ENCODE measurements around the gene FEM1A. TPM values are rescaled to one million over a fixed set of nuclear protein-coding genes. Genes with fewer than 3 reads are reported as not detected.

The FEM1A gene
- total RNA-seq, 1 experiment from 2014 or later = 17.7 TPM

DNA sequence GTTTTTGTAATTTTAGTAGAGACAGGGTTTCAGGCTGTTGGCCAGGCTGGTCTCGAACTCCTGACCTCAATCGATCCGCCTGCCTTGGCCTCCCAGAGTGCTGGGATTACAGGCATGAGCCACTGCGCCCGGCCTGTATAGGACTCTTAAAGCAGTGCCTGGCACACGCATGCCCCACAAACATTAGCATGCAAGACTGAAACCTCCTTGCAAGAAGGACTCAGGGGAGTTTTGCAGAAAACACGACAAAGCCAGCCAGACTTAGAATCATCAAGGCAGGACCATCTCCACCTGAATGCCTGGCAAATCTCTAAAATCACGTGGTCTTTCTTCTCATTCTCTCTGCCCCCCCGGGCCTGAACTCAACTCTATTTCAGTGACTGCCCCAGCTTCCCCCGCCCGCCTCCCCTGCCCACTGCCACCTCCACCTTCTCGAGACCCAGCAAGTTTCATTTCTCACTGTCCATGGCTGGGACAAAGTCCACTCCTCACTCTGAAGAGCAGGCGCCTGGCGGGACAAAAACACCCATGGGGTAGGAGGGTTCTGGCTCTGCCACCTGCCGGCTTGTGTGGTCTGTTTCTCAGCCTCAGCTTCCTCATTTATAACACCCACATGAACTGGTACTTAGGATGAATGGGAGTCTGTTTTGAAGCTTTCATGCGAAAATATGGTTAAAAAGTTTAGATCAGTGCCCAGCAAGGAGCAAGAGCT is 37.6 kb downstream of the FEM1A start:
- Histone ChIP-seq H3K4me3 (replicated peaks in 1 of 2; ENCODE audit: low read depth in 1 of 2, low read length in 2 of 2) (no peak overlapping the region), H3K27me3 (ENCODE audit: insufficient read depth, low read length) (no peaks in the 10 kb centered on the region), H2AFZ (ENCODE audit: low read depth, low read length, poor library complexity, severe bottlenecking) (no peak overlapping the region), H3K36me3 (ENCODE audit: control insufficient read depth in 1 of 2, insufficient read depth in 2 of 2, low read length in 2 of 2) (no peaks in the 10 kb centered on the region; a peak in 1 of 4 replicates), H3K9me2 (ENCODE audit: insufficient read depth) (no peaks in the 10 kb centered on the region), H3K9ac (ENCODE audit: low read length) (no peak overlapping the region), H3K9me3 (ENCODE audit: control insufficient read depth in 1 of 2, insufficient read depth in 1 of 2, low read depth in 1 of 2, low read length in 2 of 2) (no peaks in the 10 kb centered on the region), H3K4me2 (ENCODE audit: low read length) (no peak overlapping the region), H3K79me2 (ENCODE audit: insufficient read depth, low read length) (peaks cover 78% of the 10 kb centered on the region), H3K4me1 (ENCODE audit: control insufficient read depth in 1 of 2, insufficient read depth in 2 of 2, low read length in 2 of 2) (peaks cover 9 to 26% of the 10 kb centered on the region in 2 experiments; a peak in 3 of 4 replicates), H4K20me1 (ENCODE audit: insufficient read depth) (no peaks in the 10 kb centered on the region), H3K27ac (ENCODE audit: low read depth, low read length) (no peak overlapping the region)
- TF ChIP-seq EGR1 (IDR thresholded peaks at IDR 0.05; ENCODE audit: low read depth) = no peak
- TF ChIP-seq EZH2phosphoT487 (IDR thresholded peaks at IDR 0.05; ENCODE audit: borderline replicate concordance) = no peak
- TF ChIP-seq, protein P1, sequence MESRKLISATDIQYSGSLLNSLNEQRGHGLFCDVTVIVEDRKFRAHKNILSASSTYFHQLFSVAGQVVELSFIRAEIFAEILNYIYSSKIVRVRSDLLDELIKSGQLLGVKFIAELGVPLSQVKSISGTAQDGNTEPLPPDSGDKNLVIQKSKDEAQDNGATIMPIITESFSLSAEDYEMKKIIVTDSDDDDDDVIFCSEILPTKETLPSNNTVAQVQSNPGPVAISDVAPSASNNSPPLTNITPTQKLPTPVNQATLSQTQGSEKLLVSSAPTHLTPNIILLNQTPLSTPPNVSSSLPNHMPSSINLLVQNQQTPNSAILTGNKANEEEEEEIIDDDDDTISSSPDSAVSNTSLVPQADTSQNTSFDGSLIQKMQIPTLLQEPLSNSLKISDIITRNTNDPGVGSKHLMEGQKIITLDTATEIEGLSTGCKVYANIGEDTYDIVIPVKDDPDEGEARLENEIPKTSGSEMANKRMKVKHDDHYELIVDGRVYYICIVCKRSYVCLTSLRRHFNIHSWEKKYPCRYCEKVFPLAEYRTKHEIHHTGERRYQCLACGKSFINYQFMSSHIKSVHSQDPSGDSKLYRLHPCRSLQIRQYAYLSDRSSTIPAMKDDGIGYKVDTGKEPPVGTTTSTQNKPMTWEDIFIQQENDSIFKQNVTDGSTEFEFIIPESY (IDR thresholded peaks at IDR 0.05; ENCODE audit: extremely low read depth, insufficient replicate concordance, low read length) = no peak
- TF ChIP-seq, protein P2, sequence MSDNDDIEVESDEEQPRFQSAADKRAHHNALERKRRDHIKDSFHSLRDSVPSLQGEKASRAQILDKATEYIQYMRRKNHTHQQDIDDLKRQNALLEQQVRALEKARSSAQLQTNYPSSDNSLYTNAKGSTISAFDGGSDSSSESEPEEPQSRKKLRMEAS (IDR thresholded peaks at IDR 0.05) = no peak
- no peak for TF ChIP-seq SIN3A (IDR thresholded peaks at IDR 0.05; ENCODE audit: low read depth)
- TF ChIP-seq POLR2A (IDR thresholded peaks at IDR 0.05; ENCODE audit: borderline replicate concordance, extremely low read depth, insufficient read depth, insufficient read length) = no peak
- TF ChIP-seq CEBPB (IDR thresholded peaks at IDR 0.05; ENCODE audit: low read depth) = no peak
- no peak for TF ChIP-seq SP1 (IDR thresholded peaks at IDR 0.05; ENCODE audit: low read depth)
- no peak for TF ChIP-seq JUND (IDR thresholded peaks at IDR 0.05)
- no peak for TF ChIP-seq ZFX (IDR thresholded peaks at IDR 0.05)
- no peak for TF ChIP-seq FOSL1 (IDR thresholded peaks at IDR 0.05; ENCODE audit: low read depth)
- no peak for TF ChIP-seq ZNF274 (IDR thresholded peaks at IDR 0.05; ENCODE audit: low read depth, low read length)
- TF ChIP-seq, protein P3, sequence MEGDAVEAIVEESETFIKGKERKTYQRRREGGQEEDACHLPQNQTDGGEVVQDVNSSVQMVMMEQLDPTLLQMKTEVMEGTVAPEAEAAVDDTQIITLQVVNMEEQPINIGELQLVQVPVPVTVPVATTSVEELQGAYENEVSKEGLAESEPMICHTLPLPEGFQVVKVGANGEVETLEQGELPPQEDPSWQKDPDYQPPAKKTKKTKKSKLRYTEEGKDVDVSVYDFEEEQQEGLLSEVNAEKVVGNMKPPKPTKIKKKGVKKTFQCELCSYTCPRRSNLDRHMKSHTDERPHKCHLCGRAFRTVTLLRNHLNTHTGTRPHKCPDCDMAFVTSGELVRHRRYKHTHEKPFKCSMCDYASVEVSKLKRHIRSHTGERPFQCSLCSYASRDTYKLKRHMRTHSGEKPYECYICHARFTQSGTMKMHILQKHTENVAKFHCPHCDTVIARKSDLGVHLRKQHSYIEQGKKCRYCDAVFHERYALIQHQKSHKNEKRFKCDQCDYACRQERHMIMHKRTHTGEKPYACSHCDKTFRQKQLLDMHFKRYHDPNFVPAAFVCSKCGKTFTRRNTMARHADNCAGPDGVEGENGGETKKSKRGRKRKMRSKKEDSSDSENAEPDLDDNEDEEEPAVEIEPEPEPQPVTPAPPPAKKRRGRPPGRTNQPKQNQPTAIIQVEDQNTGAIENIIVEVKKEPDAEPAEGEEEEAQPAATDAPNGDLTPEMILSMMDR (IDR thresholded peaks at IDR 0.05 in 2 of 3, conservative IDR thresholded peaks at IDR 0.05 in 1 of 3; ENCODE audit: borderline replicate concordance in 1 of 3, insufficient read depth in 1 of 3, low read depth in 2 of 3, low read length in 2 of 3) = no peak
- no peak for TF ChIP-seq EZH2 (IDR thresholded peaks at IDR 0.05)
- no peak for TF ChIP-seq YY1 (IDR thresholded peaks at IDR 0.05; ENCODE audit: extremely low read depth, insufficient replicate concordance, low read depth, low read length)
- TF ChIP-seq, protein P4, sequence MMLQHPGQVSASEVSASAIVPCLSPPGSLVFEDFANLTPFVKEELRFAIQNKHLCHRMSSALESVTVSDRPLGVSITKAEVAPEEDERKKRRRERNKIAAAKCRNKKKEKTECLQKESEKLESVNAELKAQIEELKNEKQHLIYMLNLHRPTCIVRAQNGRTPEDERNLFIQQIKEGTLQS (IDR thresholded peaks at IDR 0.05) = no peak
- TF ChIP-seq TCF7L2 (IDR thresholded peaks at IDR 0.05; ENCODE audit: borderline replicate concordance, extremely low read depth, insufficient read depth, insufficient read length) = no peak
- no peak for TF ChIP-seq POLR2AphosphoS5 (IDR thresholded peaks at IDR 0.05; ENCODE audit: low read depth, low read length)
- TF ChIP-seq SRF (IDR thresholded peaks at IDR 0.05; ENCODE audit: low read depth) = no peak
- no TSS peak for BruUV-seq (replicated peaks)
- ChIA-PET RAD21 (ENCODE audit: low non-redundant PET in 1 of 2, low total read pairs in 2 of 2, uncharacterized antibody in 2 of 2, unreplicated experiment in 2 of 2) (no interaction called here), POLR2A (no interaction called here), CTCF (interaction anchor here (0.7 kb wide), 1 partner anchor 174 kb away, joined by 3 read pairs; no protein-coding TSS in a partner anchor)
- intact Hi-C loops (cut with micrococcal nuclease) = no loop called here
- DNase-seq (ENCODE audit: low read depth, low spot score) = no peak
- no peak for ATAC-seq
